T-helper 1 cell treated with Interleukin-12 subunit alpha and Interleukin-12 subunit beta and Interleukin-4 antibody, amounts not matched to agents 30 μg/mL and 1 μg/mL, for 36 hours (primary cell): Measurements from ENCODE around the gene ZBTB7C.

Experiments used
- H3K27ac Mint-ChIP-seq: one replicate; pipeline ENCODE4 v1.8.0; 2021; ENCODE audit warnings: mild to moderate bottlenecking, mixed read lengths
- H3K27me3 Mint-ChIP-seq: one replicate; pipeline ENCODE4 v1.8.0; 2021; ENCODE audit warnings: low read depth, mixed read lengths
- H3K36me3 Mint-ChIP-seq: one replicate; pipeline ENCODE4 v1.8.0; 2021; ENCODE audit warnings: low read depth, mixed read lengths
- H3K4me1 Mint-ChIP-seq: one replicate; pipeline ENCODE4 v1.8.0; 2021; ENCODE audit warnings: low read depth, mixed read lengths
- H3K4me3 Mint-ChIP-seq: one replicate; pipeline ENCODE4 v1.8.0; 2021; ENCODE audit warnings: mild to moderate bottlenecking, moderate library complexity, mixed read lengths
- H3K9me3 Mint-ChIP-seq: one replicate; pipeline ENCODE4 v1.8.0; 2021; ENCODE audit warnings: mixed read lengths

Gene ZBTB7C

GRCh38 chr18:47984991-47985390 lies 424.2 kb downstream of the ZBTB7C start:
- no peak overlapping the region for H3K27ac Mint-ChIP-seq
- no peaks in the 10 kb centered on the region for H3K9me3 Mint-ChIP-seq
- H3K27me3 Mint-ChIP-seq: peaks cover 3% of the 10 kb centered on the region
- no peaks in the 10 kb centered on the region for H3K36me3 Mint-ChIP-seq
- no peak overlapping the region for H3K4me3 Mint-ChIP-seq
- no peaks in the 10 kb centered on the region for H3K4me1 Mint-ChIP-seq

GRCh38 chr18:47983946-47984345 lies 425.2 kb downstream of the ZBTB7C start:
- no peaks in the 10 kb centered on the region for H3K36me3 Mint-ChIP-seq
- H3K4me1 Mint-ChIP-seq: no peaks in the 10 kb centered on the region
- peaks cover 4% of the 10 kb centered on the region for H3K27me3 Mint-ChIP-seq
- no peak overlapping the region for H3K27ac Mint-ChIP-seq
- H3K9me3 Mint-ChIP-seq: no peaks in the 10 kb centered on the region
- H3K4me3 Mint-ChIP-seq: no peak overlapping the region

GRCh38 chr18:47983055-47983454 lies 426.1 kb downstream of the ZBTB7C start:
- Mint-ChIP-seq H3K4me1 (no peaks in the 10 kb centered on the region), H3K4me3 (no peak overlapping the region), H3K9me3 (no peaks in the 10 kb centered on the region), H3K36me3 (no peaks in the 10 kb centered on the region), H3K27ac (no peak overlapping the region), H3K27me3 (peaks cover 4% of the 10 kb centered on the region)

GRCh38 chr18:47981830-47982229 lies 427.4 kb downstream of the ZBTB7C start:
- H3K9me3 Mint-ChIP-seq: no peaks in the 10 kb centered on the region
- peaks cover 4% of the 10 kb centered on the region for H3K27me3 Mint-ChIP-seq
- H3K27ac Mint-ChIP-seq: no peak overlapping the region
- no peak overlapping the region for H3K4me3 Mint-ChIP-seq
- no peaks in the 10 kb centered on the region for H3K36me3 Mint-ChIP-seq
- H3K4me1 Mint-ChIP-seq: no peaks in the 10 kb centered on the region

GRCh38 chr18:47981320-47981719 lies 427.9 kb downstream of the ZBTB7C start:
- H3K27me3 Mint-ChIP-seq: peaks cover 6% of the 10 kb centered on the region
- H3K27ac Mint-ChIP-seq: no peak overlapping the region
- H3K4me1 Mint-ChIP-seq: no peaks in the 10 kb centered on the region
- no peak overlapping the region for H3K4me3 Mint-ChIP-seq
- H3K9me3 Mint-ChIP-seq: no peaks in the 10 kb centered on the region
- no peaks in the 10 kb centered on the region for H3K36me3 Mint-ChIP-seq

- Mint-ChIP-seq H3K4me1 (no peaks in the 10 kb centered on the region), H3K4me3 (no peak overlapping the region), H3K27ac (no peak overlapping the region), H3K9me3 (no peaks in the 10 kb centered on the region), H3K27me3 (peaks cover 8% of the 10 kb centered on the region), H3K36me3 (no peaks in the 10 kb centered on the region)
Measured at GRCh38 chr18:47979611-47980200, 429.5 kb downstream of the ZBTB7C start.

- no peaks in the 10 kb centered on the region for H3K9me3 Mint-ChIP-seq
- H3K4me3 Mint-ChIP-seq: no peak overlapping the region
- peaks cover 15% of the 10 kb centered on the region for H3K27me3 Mint-ChIP-seq
- H3K4me1 Mint-ChIP-seq: no peaks in the 10 kb centered on the region
- no peaks in the 10 kb centered on the region for H3K36me3 Mint-ChIP-seq
- H3K27ac Mint-ChIP-seq: no peak overlapping the region
Measured at GRCh38 chr18:47978603-47979002, 430.6 kb downstream of the ZBTB7C start.

- H3K9me3 Mint-ChIP-seq: no peaks in the 10 kb centered on the region
- H3K27ac Mint-ChIP-seq: no peak overlapping the region
- no peaks in the 10 kb centered on the region for H3K36me3 Mint-ChIP-seq
- no peaks in the 10 kb centered on the region for H3K4me1 Mint-ChIP-seq
- H3K4me3 Mint-ChIP-seq: no peak overlapping the region
- H3K27me3 Mint-ChIP-seq: peaks cover 18% of the 10 kb centered on the region
Measured at GRCh38 chr18:47978141-47978540, 431.0 kb downstream of the ZBTB7C start.
